ENCODE data around the gene MRPS9.

The MRPS9 gene

GRCh38 chr2:105143467-105144151 lies 105.7 kb downstream of the MRPS9 start:
- no peak for DNase-seq (ENCODE audit: low read depth in 1 of 2, low spot score in 1 of 2)
- peaks cover 30% of the 10 kb centered on the region for H3K27me3 ChIP-seq (ENCODE audit: insufficient read depth, poor library complexity, severe bottlenecking)
- H3K4me3 ChIP-seq (replicated peaks; ENCODE audit: insufficient read depth, low read length): no peak overlapping the region
- TF ChIP-seq SPI1 (IDR thresholded peaks at IDR 0.05; ENCODE audit: borderline replicate concordance, low read depth) (no peak), REST (IDR thresholded peaks at IDR 0.05; ENCODE audit: insufficient replicate concordance, low read depth) (no peak), CTCF (IDR thresholded peaks at IDR 0.05; ENCODE audit: insufficient read depth, low read length) (no peak), POLR2AphosphoS5 (IDR thresholded peaks at IDR 0.05; ENCODE audit: low read depth) (no peak), GABPA (IDR thresholded peaks at IDR 0.05; ENCODE audit: low read depth) (no peak)
- H3K27ac ChIP-seq (replicated peaks): no peak overlapping the region

GRCh38 chr2:105144152-105144940 lies 106.5 kb downstream of the MRPS9 start:
- no peak for TF ChIP-seq CTCF (IDR thresholded peaks at IDR 0.05; ENCODE audit: insufficient read depth, low read length)
- TF ChIP-seq POLR2AphosphoS5 (IDR thresholded peaks at IDR 0.05; ENCODE audit: low read depth): no peak
- TF ChIP-seq GABPA (IDR thresholded peaks at IDR 0.05; ENCODE audit: low read depth): no peak
- TF ChIP-seq REST (IDR thresholded peaks at IDR 0.05; ENCODE audit: insufficient replicate concordance, low read depth): no peak
- no peak for TF ChIP-seq SPI1 (IDR thresholded peaks at IDR 0.05; ENCODE audit: borderline replicate concordance, low read depth)
- no peak overlapping the region for H3K4me3 ChIP-seq (replicated peaks; ENCODE audit: insufficient read depth, low read length)
- peaks cover 24% of the 10 kb centered on the region for H3K27me3 ChIP-seq (ENCODE audit: insufficient read depth, poor library complexity, severe bottlenecking)
- no peak for DNase-seq (ENCODE audit: low read depth in 1 of 2, low spot score in 1 of 2)
- H3K27ac ChIP-seq (replicated peaks): no peak overlapping the region

GRCh38 chr2:105144941-105145300 lies 107.1 kb downstream of the MRPS9 start:
- H3K4me3 ChIP-seq (replicated peaks; ENCODE audit: insufficient read depth, low read length): no peak overlapping the region
- no peak overlapping the region for H3K27ac ChIP-seq (replicated peaks)
- no peak for DNase-seq (ENCODE audit: low read depth in 1 of 2, low spot score in 1 of 2)
- peaks cover 24% of the 10 kb centered on the region for H3K27me3 ChIP-seq (ENCODE audit: insufficient read depth, poor library complexity, severe bottlenecking)
- no peak for TF ChIP-seq POLR2AphosphoS5 (IDR thresholded peaks at IDR 0.05; ENCODE audit: low read depth)
- TF ChIP-seq GABPA (IDR thresholded peaks at IDR 0.05; ENCODE audit: low read depth): no peak
- no peak for TF ChIP-seq SPI1 (IDR thresholded peaks at IDR 0.05; ENCODE audit: borderline replicate concordance, low read depth)
- no peak for TF ChIP-seq CTCF (IDR thresholded peaks at IDR 0.05; ENCODE audit: insufficient read depth, low read length)
- no peak for TF ChIP-seq REST (IDR thresholded peaks at IDR 0.05; ENCODE audit: insufficient replicate concordance, low read depth)

Data from HL-60 (cell line).